B cell (primary cell): ENCODE measurements around the gene PRPSAP1. TPM values are rescaled to one million over a fixed set of nuclear protein-coding genes. Genes with fewer than 3 reads are reported as not detected.

ENCODE experiments used
- ATAC-seq: fragments of 200-7000 bp; cut with Tn5 transposase; one replicate; pipeline ENCODE4 v1.10.0; 2021; ENCODE audit warnings: low read depth, mild to moderate bottlenecking, moderate number of reproducible peaks, moderate library complexity
- CTCF ChIA-PET: fragments of 350-600 bp; sonication (Branson Sonifier 250); formaldehyde crosslinking; loops from one replicate; lab custom pipeline; 2021; ENCODE audit warnings: antibody characterized with exemption, inconsistent platforms; lab: Charles Lee
- POLR2A ChIA-PET: fragments of 350-600 bp; sonication (Branson Sonifier 250); formaldehyde crosslinking; loops from one replicate; lab custom pipeline; 2021; ENCODE audit warnings: antibody characterized with exemption; lab: Charles Lee
- DNase-seq: peaks from one replicate; pipeline ENCODE4 v3.0.0; 2013
- H2AFZ ChIP-seq: 2 replicates; pipeline ENCODE4 v1.6.1; 2012; ENCODE audit warnings: mild to moderate bottlenecking, low read depth, low read length; ENCODE audit not compliant: insufficient read depth, poor library complexity, severe bottlenecking
- H3K27ac ChIP-seq, 2 donors: 1 replicate in 1 of 2; 2 replicates in 1 of 2; pipeline ENCODE4 v1.5.1; 2012 to 2013; ENCODE audit warnings: low read length in 2 of 2, mild to moderate bottlenecking in 2 of 2, moderate library complexity in 1 of 2
- H3K27me3 ChIP-seq, 4 experiments: fragments of 200-600 bp in 1 of 4; sonication (generic) in 1 of 4; replicated peaks in 1 of 4; 1 replicate in 2 of 4; 2 replicates in 2 of 4; pipeline versions ENCODE4 v1.6.1 to v1.7.0; 2013 to 2016; ENCODE audit warnings: low read length in 3 of 4, mild to moderate bottlenecking in 2 of 4, mixed read lengths in 1 of 4, moderate library complexity in 1 of 4; ENCODE audit not compliant: insufficient read depth in 4 of 4, control insufficient read depth in 3 of 4; ENCODE audit errors: control extremely low read depth in 1 of 4
- H3K36me3 ChIP-seq, 2 experiments: replicated peaks in 1 of 2; 1 replicate in 1 of 2; 2 replicates in 1 of 2; pipeline versions ENCODE4 v1.6.1 to v1.7.1; 2013; ENCODE audit warnings: low read length in 1 of 2; ENCODE audit not compliant: insufficient read depth in 2 of 2, control insufficient read depth in 1 of 2; ENCODE audit errors: control extremely low read depth in 1 of 2, extremely low read depth in 1 of 2
- H3K4me1 ChIP-seq, 2 donors: fragments of 200-600 bp in 1 of 2; sonication (generic) in 1 of 2; 1 replicate in 1 of 2; 2 replicates in 1 of 2; pipeline versions ENCODE4 v1.5.1 to v1.6.1; 2013 to 2017; ENCODE audit warnings: low read length in 2 of 2; ENCODE audit not compliant: control insufficient read depth in 2 of 2, insufficient read depth in 2 of 2
- H3K4me2 ChIP-seq: replicated peaks from 2 replicates; pipeline ENCODE3; 2012; ENCODE audit warnings: mild to moderate bottlenecking, low read depth, low read length; ENCODE audit not compliant: poor library complexity, severe bottlenecking
- H3K4me3 ChIP-seq, 5 experiments: fragments of 200-600 bp in 1 of 5; sonication (generic) in 1 of 5; 1 replicate in 3 of 5; 2 replicates in 2 of 5; pipeline versions ENCODE4 v1.5.1 to v1.7.0; 2011 to 2016; ENCODE audit warnings: low read length in 4 of 5, mild to moderate bottlenecking in 4 of 5, low read depth in 2 of 5, control low read depth in 1 of 5, moderate library complexity in 1 of 5; ENCODE audit not compliant: insufficient read depth in 1 of 5; ENCODE audit errors: control extremely low read depth in 1 of 5, extremely low read depth in 1 of 5
- H3K79me2 ChIP-seq: fragments of 200-600 bp; sonication (generic); one replicate; pipeline ENCODE4 v1.6.0; 2016; ENCODE audit warnings: low read length; ENCODE audit not compliant: control insufficient read depth, insufficient read depth
- H3K9ac ChIP-seq: fragments of 200-600 bp; sonication (generic); 2 replicates; pipeline ENCODE4 v1.6.1; 2017; ENCODE audit warnings: mild to moderate bottlenecking, low read length, moderate library complexity
- H3K9me3 ChIP-seq, 3 donors: one replicate each; pipeline versions ENCODE4 v1.6.1 to v1.7.1; 2013; ENCODE audit warnings: low read length in 2 of 3; ENCODE audit not compliant: control insufficient read depth in 2 of 3, insufficient read depth in 1 of 3; ENCODE audit errors: control extremely low read depth in 1 of 3
- H4K20me1 ChIP-seq: 2 replicates; pipeline ENCODE4 v1.6.0; 2012; ENCODE audit warnings: mild to moderate bottlenecking, low read length; ENCODE audit not compliant: insufficient read depth, control insufficient read depth, poor library complexity, severe bottlenecking
- H3K27ac Mint-ChIP-seq: one replicate; pipeline ENCODE4 v1.8.0; 2021; ENCODE audit warnings: mixed read lengths
- H3K27me3 Mint-ChIP-seq: one replicate; pipeline ENCODE4 v1.8.0; 2021; ENCODE audit warnings: mixed read lengths
- H3K4me1 Mint-ChIP-seq: one replicate; pipeline ENCODE4 v1.8.0; 2021; ENCODE audit warnings: mixed read lengths
- H3K4me3 Mint-ChIP-seq: one replicate; pipeline ENCODE4 v1.8.0; 2021; ENCODE audit warnings: mixed read lengths
- H3K9me3 Mint-ChIP-seq: one replicate; pipeline ENCODE4 v1.8.0; 2022; ENCODE audit warnings: mixed read lengths; ENCODE audit not compliant: insufficient read depth
- CTCF ChIP-seq: fragments of 200-600 bp; IDR thresholded peaks from one replicate; pipeline ENCODE4 v1.8.0; 2022; ENCODE audit warnings: antibody characterized with exemption, mild to moderate bottlenecking
- EZH2 ChIP-seq: IDR thresholded peaks from 2 replicates; pipeline ENCODE4 v1.6.1; 2012; ENCODE audit warnings: borderline replicate concordance, low read depth, mild to moderate bottlenecking, moderate library complexity, low read length; ENCODE audit not compliant: insufficient read depth, poor library complexity, severe bottlenecking
- WGBS: methylation state at CpG from one replicate; pipeline ENCODE4 v1.1.5; 2013; ENCODE audit warnings: missing lambda C conversion rate; ENCODE audit not compliant: insufficient coverage; 5-methylcytosine and 5-hydroxymethylcytosine counted together
- intact Hi-C: fragments of 100-400 bp; cut with micrococcal nuclease; formaldehyde crosslinking; loops from one replicate; pipeline ENCODE4 v1.10.0; 2022
- polyA plus RNA-seq: library from polyadenylated mRNA; depleted of rRNA; stranded (reverse); fragments of >200 nt; gene quantifications from 2 replicates; pipeline ENCODE4 v1.2.3, GENCODE V29; 2012
- total RNA-seq, 2 donors: library from RNA; stranded (reverse); fragments of 120-200 nt in 1 of 2; gene quantifications; 1 replicate in 1 of 2; 2 replicates in 1 of 2; pipeline versions ENCODE4 v1.2.3 to v1.2.4, GENCODE V29; 2013 to 2022

PRPSAP1 gene
- total and polyA plus RNA-seq, 2 donors (not counting 1 experiment from before 2014, with no cell fraction given) = 45.5 to 61.4 TPM

DNA sequence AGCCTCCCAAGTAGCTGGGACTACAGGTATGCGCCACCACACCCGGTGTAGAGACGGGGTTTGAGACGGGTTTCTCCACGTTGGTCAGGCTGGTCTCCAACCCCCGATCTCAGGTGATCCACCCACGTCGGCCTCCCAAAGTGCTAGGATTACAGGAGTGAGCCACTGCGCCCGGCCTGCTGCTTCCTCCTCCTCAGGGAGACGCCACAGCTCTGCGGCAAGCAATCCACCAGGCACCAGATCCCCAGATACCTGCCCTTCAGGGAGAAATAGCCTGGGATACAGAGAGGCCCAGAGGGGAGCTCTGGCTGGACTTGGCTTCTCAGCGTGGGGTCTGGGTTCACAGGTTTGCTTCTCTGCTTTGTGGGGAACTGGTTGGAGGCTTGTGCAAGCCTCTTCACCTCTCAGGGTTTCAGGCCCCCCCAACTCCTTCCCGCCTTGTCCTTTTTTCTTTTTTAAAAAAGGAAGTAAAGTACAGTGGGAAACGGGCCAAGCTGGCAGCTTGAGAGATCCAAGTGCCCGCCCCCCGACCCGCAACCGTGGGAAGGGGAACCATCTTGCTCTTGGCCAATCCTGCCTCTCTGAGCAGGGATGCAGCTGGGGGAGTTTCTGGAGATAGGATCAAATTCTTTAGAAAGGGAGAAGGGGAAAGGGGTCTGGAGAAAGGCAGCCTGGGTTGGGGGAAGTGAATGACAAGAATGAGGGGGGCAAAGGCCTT is 28.1 kb upstream of the PRPSAP1 start:
- ChIA-PET POLR2A (interaction anchor here (0.6 kb wide), 1 partner anchor 122 kb away, joined by 4 read pairs; no protein-coding TSS in a partner anchor), CTCF (interaction anchor here (0.6 to 10.1 kb wide), 3 partner anchors 16 to 256 kb away, joined by 3 to 94 read pairs (median 5); no protein-coding TSS in a partner anchor)
- Mint-ChIP-seq H3K4me3 (peak overlapping the region; percentile 41), H3K27me3 (peaks cover 16% of the 10 kb centered on the region), H3K27ac (no peak overlapping the region), H3K4me1 (peaks cover 15% of the 10 kb centered on the region), H3K9me3 (no peaks in the 10 kb centered on the region)
- TF ChIP-seq EZH2 (no peak), CTCF (no peak)
- no peak for ATAC-seq
- intact Hi-C loops = no loop called here
- peaks cover 26 to 29% of the 10 kb centered on the region in 2 donors for H3K4me1 ChIP-seq
- no peak overlapping the region for H3K27ac ChIP-seq
- no peak overlapping the region for H3K4me3 ChIP-seq
- no peaks in the 10 kb centered on the region for H3K36me3 ChIP-seq
- H3K9ac ChIP-seq = no peak overlapping the region
- H3K79me2 ChIP-seq = no peaks in the 10 kb centered on the region
- H3K27me3 ChIP-seq = peaks cover 0 to 26% (median 8%) of the 10 kb centered on the region in 4 experiments
- H2AFZ ChIP-seq = no peak overlapping the region
- H3K9me3 ChIP-seq = no peaks in the 10 kb centered on the region
- no peak overlapping the region for H3K4me2 ChIP-seq
- peaks cover 11% of the 10 kb centered on the region for H4K20me1 ChIP-seq
- WGBS = 63% methylated on average over 17 of the region's 19 CpGs
- no peak for DNase-seq
